Globus pallidus (tissue), 1 donor: ENCODE data around the gene SH3RF2.
"Not testable (repeated sequence)": the region's sequence is repeated elsewhere in the genome, so short reads cannot be mapped to it uniquely, and the experiment has no call there.

Experiments
- DNase-seq: peaks from one replicate; pipeline ENCODE4 v3.0.0-alpha.2; 2015; ENCODE audit warnings: low spot score

The SH3RF2 gene, protein sequence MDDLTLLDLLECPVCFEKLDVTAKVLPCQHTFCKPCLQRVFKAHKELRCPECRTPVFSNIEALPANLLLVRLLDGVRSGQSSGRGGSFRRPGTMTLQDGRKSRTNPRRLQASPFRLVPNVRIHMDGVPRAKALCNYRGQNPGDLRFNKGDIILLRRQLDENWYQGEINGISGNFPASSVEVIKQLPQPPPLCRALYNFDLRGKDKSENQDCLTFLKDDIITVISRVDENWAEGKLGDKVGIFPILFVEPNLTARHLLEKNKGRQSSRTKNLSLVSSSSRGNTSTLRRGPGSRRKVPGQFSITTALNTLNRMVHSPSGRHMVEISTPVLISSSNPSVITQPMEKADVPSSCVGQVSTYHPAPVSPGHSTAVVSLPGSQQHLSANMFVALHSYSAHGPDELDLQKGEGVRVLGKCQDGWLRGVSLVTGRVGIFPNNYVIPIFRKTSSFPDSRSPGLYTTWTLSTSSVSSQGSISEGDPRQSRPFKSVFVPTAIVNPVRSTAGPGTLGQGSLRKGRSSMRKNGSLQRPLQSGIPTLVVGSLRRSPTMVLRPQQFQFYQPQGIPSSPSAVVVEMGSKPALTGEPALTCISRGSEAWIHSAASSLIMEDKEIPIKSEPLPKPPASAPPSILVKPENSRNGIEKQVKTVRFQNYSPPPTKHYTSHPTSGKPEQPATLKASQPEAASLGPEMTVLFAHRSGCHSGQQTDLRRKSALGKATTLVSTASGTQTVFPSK

DNA sequence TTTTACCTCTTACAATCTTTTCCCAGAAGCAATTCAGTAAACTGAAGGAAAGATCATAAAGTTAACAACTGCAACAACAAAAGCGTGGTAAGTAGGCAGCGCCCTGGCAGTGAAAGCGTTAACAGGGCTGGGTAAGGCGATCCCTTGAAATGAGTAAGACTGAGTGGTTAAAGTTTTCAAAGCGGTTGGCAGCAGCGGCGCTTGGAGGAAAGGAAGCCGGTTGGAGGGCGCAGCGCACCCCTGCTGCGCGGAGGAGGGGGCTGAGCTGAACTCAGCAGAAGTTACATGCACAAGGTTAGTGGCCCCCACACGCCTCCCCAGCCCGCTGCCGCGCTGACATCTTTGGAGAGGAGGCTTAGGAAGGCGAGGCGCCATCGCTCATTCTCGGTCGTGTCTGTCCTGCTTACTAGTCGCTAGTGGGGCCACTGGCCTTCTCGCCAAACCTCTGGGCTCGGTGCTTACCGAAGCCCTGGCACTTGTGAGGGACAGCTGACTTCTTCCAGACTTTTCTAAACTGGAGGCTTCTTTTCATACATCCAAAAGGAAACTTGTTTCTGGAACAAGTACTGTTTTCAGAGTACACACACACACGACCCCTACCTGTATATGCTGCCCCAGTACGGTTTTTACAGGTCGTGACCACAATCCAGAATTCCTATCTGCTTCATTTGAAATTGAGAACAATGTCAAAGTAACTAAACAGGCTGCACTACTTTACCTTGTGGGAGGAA, at the start of gene SH3RF2:
SH3RF2 (plus strand) TSS at position 178 of the 731 bp plus-strand sequence. CDS start 1,351 bp downstream, outside the sequence.
- no peak for DNase-seq

DNA sequence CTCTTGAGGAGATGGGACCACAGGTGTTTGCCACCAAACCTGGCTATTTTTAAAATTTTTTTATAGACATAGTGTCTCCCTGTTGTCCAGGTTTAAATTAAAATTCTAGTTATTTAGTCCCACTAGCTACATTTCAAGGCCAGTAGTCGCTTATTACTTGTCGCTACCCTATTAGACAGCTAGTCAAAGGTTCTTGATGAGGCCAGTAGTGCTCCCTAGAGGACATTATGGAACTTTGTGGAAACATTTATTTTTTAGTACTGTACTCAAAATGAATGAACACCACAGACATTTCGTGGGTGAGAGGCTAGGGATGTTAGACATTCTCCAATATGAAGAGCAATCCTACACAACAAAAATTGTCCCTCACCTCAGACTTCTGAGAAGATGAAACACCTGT, 49.2 kb upstream of the SH3RF2 start:
- DNase-seq: no peak

DNA sequence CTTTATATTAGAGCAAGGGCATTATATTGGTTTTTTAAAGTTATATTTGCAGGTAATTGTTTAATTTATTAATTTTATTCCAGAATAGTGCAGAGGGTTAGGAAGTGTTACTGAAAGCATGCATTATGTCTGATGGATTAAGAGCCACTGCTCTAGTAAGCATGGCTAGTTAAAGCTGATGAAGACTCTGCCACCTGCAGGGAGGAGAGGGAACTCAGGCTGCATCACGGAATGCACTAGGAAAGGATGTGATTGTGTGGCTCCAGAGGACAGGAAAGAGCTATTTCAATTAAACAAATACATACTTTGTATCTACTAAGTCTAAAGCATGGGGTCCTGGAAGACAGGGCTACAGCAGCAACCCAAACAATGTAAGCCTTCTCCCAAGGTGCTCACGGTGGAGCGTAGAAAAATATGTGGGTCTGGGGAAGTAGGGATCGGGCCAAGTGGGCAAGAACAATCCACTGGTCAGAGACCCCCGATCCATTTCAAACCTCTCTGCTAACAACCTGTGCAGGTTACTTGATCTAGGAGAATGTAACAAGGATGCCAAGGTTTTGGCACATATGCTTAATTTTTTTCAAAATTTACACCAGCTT, 48.3 kb upstream of the SH3RF2 start:
- peak; percentile 19 for DNase-seq

DNA sequence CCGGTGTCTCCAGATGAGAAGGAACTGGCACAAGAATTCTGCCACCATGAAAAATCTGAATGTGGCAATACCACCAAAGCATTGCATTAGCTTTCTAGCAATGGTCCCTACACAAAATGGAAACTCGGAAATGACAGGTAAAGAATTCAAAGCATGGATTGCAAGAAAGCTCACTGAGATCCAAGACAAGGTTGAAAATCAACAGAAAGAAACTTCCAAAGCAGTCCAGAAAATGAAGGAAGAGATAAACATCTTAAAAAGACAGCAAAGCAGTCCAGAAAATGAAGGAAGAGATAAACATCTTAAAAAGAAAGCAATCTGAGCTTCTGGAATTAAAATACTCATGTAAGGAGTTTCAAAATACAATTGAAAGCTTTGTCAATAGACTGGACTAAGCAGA, 46.8 kb upstream of the SH3RF2 start:
- no peak for DNase-seq

DNA sequence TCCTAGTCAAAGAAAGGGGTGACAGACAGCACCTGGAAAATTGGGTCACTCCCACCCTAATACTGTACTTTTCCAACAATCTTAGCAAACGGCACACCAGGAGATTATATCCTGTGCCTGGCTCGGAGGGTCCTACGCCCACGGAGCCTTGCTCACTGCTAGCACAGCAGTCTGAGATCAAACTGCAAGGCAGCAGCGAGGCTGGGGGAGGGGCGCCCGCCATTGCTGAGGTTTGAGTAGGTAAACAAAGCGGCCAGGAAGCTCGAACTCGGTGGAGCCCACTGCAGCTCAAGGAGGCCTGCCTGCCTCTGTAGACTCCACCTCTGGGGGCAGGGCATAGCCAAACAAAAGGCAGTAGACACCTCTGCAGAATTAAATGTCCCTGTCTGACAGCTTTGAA, 45.0 kb upstream of the SH3RF2 start:
- not testable (repeated sequence) for DNase-seq

DNA sequence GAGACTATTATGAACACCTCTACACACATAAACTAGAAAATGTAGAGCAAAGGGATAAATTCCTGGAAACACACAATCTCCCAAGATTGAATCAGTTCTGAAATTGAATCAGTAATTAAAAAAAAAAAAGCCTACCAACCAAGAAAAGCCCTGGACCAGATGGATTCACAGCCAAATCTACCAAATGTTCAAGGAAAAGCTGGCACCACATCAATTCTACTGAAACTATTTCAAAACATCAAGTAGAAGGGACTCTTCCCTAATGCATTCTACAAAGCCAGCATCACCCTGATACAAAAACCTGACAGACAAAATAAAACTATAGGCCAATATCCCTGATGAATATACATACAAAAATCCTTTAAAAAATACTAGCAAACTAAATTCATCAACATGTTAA, 38.2 kb upstream of the SH3RF2 start:
- DNase-seq: no peak

DNA sequence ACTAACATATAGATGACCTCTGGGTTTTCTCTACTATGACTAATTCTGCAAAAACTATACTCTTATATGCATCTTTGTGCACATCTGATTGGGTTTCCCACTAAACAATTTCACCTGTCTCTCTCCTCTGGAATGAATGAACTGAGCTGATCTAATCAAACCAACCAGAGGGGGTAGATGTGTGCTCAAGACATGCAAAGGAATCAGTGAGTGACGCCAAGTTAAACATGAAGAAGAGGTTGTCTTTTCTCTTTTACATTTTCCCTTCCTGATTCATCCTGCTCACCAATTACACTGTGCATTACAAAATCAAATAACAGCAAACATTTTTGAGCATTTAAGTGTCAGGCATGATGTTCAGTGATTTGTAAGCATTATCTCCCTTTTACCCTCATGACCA, 34.0 kb upstream of the SH3RF2 start:
- no peak for DNase-seq

DNA sequence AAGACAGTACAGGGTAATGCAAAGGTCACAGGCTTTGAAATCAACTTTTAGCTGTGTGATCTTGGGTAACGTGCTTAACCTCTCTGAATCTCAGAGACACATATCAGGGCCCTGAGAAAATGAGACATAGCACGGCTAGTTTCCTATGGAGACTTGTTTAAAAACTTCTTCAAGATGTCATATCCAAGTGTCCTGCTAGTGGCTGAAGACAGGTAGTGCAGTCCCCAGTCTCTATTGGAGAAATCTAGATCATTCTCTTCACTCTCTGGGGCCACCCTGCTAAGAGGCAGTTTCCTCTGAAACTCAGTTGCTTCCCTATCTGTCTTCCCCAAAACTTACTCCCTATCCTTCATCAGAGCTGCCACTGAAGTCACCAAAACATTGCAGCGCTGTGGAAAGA, 33.3 kb upstream of the SH3RF2 start:
- DNase-seq: no peak

DNA sequence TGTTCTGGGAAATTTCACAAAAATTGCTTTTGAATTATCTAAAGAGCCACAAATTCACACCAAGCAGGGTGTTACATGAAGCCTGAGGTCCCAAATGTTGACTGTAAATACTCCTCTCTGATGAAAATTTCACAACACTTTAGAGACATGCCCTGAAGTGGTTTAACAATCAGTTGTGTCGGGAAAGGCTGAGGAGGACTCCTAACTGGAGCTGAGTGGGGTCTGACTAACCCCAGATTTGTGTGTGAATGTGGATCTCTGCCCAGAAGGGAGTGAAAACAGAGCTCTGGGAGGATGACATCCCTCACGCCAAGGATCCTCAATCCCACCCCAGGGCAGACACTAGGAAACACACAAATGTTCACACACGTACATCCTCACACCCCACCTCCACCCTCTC, 32.5 kb upstream of the SH3RF2 start:
- no peak for DNase-seq

DNA sequence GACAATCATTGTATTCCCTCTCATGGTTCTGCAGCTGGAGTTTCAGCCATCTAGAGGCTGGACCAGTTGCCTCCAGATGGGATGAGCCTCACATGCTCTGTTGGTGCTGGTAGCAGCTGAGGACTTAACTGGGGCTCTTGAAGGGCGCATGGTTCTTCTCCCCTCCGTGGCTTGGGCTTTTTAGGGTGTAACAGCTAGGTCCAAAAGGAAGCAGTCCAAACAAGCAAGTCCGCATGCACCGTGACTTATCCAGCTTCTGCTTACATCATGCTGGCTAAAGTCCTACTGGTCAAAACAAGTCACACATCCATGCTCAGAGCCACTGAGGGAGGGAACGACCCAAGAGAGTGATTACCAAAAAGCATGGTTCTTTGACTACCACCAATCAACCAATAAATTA, 31.6 kb upstream of the SH3RF2 start:
- no peak for DNase-seq

DNA sequence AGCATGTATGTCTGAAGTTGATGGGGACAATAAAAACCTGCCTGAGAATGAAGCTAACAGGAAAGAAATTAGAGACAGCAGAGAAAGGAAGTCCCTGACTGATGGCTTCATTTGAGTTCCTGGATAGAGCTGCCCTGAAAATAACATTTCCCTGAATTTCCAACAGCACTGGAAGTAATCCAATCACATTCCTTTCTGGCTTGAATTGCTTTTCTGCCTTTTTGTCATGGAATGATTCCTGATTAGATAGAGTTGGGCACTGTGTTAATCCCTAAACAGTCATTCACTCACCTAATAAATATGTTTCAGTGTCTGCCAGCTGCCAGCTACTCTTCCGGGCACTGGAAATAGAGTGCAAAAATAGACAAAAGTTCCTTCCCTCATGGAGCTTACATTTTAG, 30.0 kb upstream of the SH3RF2 start:
- no peak for DNase-seq

DNA sequence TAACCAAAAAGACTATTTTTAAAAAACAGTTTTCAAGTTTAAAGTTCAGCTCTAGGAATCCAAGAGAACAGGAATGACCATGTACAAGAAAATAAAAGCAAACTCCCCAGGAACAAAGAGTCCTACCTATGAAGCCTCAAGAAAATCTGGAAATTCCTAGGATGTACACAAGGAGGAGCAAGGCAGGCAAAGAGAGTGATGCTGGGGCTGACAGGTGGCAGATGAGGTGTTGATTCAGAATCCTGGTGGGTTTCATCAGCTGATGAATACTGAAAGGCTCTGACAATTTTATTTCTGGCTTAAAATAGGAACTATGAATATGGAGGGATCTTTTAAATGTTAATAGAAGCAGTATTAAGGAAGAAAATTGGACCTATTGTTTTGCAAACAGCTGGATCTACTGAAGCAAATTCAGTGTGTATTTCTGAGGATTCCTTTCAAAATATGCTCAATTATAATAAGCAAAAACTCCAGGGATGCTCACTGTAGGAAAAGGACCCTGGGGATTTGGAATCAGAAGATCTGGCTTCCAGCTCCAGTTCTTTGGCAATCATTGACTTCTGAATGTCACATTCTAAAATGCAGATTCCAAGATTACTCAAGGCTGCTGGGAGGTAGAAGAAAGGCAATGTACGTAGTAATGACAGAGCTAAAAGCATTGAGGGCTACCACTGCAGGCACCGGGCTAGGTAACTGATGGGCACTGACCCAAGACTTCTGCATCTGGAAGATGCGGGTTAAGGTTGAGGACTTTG, 28.0 kb upstream of the SH3RF2 start:
- DNase-seq: no peak

DNA sequence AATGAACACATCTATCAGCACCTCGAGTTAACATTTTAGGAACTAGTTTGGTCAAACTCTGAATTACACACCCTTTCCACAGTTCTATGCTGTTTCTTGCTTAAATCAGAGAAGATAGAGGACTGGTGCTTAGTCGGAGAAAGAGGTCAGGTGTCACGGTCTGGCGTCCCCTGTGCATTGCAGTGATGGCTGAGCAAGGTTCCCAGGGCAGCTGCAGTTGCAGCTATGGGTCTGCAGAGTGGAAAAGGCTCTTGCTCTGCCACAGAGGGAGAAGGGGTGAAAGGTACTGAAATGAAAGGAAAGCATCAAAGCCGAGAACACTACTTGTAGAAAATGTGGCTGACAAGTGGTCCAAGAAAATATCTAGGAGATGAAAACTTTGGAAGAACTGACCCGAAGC, 25.2 kb upstream of the SH3RF2 start:
- DNase-seq: no peak

DNA sequence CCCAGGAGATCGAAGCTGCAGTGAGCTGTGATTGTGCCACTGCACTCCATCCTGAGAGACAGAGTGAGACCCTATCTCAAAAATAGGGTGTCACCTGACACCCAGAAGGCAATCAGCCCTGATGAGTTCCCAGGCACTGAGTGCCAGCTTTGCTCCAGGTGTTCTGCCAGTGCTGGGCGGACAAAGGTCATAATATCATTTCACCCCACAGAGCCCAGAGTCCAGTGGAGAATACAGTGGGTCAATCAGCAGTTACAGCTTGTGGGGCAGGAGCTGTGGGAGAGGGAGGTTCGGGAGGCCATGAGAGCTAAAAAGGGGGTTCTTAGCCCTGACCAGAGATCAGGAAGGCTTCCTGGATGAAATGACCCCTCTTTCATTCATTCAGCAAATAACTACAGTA, 24.4 kb upstream of the SH3RF2 start:
- DNase-seq: no peak

DNA sequence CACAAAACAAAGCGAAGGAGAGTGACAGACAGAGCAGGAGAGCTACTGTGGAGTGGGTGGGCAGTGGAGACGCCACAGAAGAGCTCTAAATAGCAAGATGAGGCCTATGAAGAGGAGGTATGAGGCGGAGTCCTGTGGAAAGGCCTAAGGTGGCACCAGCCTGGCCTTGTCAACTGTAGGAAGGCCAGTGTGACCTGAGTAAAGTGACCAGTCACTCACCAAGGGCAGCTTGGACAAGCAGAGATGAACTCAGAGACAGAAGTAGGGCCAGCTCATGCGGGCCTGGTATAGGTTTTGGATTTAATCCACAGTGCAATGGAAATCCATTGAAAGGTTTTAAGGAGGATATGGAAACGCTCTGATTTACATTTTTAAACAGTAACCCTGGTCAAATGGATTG, 23.8 kb upstream of the SH3RF2 start:
- DNase-seq: no peak

DNA sequence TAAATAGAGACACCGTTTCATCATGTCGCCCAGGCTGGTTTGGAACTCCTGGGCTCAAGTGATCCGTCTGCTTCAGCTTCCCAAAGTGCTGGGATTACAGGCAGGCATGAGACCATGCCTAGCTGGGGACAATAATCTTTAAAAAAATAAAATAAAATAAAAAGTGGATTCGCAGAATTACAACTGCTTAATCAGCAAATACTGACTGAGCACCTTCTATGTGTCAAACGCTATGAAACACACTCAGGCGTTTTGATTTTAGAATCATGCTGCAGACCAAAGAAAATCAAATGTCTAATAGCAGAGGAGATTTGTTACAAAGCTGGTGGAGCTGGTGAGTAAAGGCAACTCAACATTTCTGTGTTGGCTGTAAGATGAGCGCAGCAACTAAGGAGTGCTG, 22.7 kb upstream of the SH3RF2 start:
- no peak for DNase-seq

DNA sequence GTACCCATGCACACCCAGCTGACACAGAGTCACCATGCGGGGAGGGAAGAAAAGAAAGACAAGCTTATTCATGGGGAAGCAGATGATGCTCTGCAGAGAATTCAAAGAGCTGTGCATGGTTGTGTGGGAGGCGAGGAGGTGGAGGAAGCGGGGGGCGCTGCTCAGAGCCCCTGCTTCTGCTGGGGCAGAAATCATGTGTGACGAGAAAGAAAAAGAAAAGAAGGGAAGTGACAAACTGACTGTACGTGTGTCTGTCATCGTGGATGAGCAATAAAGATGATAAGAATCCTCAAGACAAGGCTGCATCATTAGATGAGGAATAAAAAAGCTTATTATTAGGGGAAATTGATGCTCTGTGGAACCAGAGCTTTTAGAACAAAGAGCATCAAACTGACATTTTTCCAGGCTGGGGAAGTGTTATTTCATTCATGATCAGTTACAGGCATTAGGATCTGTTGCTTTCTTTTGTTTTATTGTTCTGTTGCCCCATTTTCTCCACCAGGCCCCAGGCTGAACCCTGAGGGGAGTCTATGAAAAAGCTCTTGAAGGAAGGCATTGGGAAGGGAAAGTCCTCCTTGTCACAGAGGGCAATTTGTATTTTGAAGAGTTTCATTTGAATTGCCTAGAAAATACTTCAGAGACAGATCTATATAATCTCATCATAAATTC, 20.3 kb upstream of the SH3RF2 start:
- no peak for DNase-seq

DNA sequence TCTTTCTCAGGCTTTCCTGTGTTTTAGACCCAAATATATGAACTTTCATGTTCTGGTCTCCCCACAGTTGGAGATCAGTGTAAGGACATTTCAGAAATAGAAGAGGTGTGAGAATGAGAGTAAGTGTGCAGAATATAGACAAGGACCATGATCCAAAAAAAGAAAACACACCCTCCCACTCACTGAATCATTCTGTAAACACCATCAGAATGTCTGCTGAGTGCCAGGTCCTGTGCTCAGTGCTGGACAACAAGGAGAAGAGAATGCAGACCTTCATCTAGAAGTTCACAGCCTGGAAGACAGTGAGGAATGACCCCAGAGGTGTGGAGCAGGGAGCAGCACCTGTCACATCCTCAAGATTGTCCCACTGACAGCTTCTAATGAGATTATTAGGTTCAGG, 19.1 kb upstream of the SH3RF2 start:
- no peak for DNase-seq

DNA sequence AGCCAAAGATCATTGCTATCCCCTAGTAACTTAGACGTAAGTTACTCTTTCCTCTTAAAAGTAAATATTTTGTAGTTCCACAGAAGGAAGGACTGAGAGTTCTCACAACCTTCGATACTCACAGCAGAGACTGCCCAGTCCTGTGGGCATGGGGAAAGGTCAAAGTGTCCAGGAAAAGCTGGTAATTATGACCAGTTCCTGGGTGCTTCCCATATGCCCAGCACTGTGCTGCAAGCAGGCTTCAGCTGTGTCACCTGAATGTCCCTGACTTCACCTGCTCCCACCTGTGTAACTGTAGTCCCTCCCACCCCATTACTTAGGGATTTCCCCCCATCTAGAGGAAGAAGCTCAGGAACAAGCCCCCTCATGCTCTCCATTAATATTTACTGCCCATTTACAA, 18.0 kb upstream of the SH3RF2 start:
- DNase-seq: no peak

DNA sequence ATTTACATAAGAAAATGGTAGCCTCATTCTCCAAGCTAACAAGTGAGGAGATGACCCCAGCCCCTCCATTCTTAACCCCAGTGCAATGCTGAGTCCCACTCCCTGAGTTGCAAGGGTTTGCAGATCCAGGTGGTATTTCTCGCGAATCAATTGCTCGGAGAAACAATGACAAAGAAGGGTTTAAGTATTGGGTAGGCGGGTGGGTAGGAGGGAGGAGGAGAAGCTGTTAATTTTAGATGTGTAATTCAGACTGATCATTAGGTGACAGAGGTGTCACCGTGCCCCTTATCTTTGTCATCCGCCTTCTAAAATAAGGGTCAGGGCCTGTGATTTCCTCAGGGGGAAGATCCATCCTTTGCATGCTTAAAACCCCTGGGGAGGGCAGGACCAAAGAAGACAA, 17.0 kb upstream of the SH3RF2 start:
- DNase-seq: no peak

DNA sequence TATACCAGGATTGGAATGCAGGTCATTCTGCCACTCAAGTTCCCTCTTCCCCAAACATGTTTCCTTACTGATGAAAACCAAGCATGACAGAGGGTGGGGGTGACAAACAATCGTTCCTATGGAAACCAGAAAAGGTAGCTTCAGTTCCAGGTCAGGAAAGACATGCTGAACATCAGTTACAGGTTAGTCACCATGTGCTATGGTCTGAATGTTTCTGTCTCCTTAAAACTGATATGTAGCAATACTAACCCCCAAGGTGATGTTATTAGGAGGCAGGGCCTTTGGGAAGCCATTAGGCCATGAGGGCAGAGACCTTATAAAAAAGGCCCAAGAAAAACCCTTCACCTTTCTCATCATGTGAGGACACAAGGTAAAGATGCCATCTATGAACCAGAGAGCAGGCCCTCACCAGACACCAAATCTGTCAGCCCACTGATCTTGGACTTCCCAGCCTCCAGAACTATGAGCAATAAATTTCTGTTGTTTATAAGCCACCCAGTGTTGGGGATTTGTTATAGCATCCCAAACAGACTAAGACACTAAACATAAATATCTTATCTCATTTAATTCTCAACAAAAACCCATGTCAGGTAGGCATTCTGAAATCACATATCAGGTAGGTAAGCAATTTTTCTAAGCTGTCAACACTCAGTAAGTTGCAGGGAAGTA, 15.7 kb upstream of the SH3RF2 start:
- no peak for DNase-seq
